HG03354 (cell line): Measurements from ENCODE around the gene IKZF5.
A peak's percentile ranks its signal among the peaks of the same experiment; 100 is the strongest.

Experiments
- ATAC-seq: cut with Tn5 transposase; IDR thresholded peaks from one replicate; pipeline ENCODE4 v1.9.1; 2021; ENCODE audit warnings: mild to moderate bottlenecking; ENCODE audit not compliant: unreplicated experiment, poor library complexity, severe bottlenecking

IKZF5 gene

GRCh38 chr10:123008355-123009104 is at the start of gene IKZF5, which contains the start of gene ACADSB:
TSS of gene IKZF5 (minus strand) at chr10:123008795. CDS start at chr10:122998625, 10,170 bp downstream.
TSS of gene ACADSB (plus strand) at chr10:123009006. CDS start at chr10:123009030, 24 bp downstream.
- peak; percentile 83 for ATAC-seq

GRCh38 chr10:123057968-123058367 is 49.4 kb upstream of the IKZF5 start:
- no peak for ATAC-seq

- peak; percentile 65 for ATAC-seq
Observed at GRCh38 chr10:123045961-123046731, 37.6 kb upstream of the IKZF5 start.

DNA sequence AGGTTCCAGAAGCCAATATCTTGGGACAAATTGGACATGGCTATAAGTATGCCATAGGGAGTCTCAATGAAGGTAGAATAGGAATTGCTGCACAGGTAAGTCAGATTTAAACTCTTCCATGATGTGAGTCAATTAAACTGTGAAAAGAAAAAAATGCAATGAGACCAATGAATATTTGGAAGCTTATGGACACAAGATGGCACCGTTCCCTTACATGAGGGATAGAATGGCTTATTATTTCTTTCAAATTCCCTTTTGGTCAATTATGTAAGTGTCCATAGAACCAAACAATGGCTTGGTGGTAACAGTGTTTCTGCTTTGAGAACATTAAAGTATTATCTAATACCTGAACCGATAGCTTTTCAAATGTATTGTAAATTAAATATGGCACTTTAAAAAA is 35.8 kb upstream of the IKZF5 start:
- ATAC-seq: no peak

DNA sequence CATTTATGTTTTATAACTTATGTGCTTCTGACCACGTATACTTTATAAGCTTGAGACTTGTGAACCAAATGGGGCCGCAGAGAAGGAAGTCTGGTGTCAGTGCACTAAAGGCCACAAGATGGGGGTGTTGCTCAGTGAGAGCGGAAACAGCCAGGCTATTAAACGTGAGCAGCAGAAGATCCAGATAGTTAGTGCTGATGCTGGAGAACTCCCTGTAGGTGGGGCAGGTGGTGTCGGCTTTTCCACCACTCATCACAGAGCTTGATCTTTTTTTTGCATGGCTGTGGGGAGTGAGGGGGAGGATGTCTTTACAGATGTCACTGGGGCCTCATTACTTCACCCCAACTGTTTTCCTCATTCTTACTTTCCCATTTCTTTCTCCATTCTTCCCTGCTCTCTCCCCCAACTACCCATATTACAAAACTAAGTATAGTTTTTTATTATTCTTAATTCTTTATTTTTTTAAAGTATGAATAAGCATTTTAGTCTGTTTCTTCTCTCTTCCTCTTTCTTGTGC is 34.9 kb upstream of the IKZF5 start:
- peak; percentile 79 for ATAC-seq

GRCh38 chr10:123042708-123043408 is 34.3 kb upstream of the IKZF5 start:
- ATAC-seq: no peak

GRCh38 chr10:123039632-123039930 is 31.0 kb upstream of the IKZF5 start:
- no peak for ATAC-seq

- peak; percentile 47 for ATAC-seq
Observed at GRCh38 chr10:123038782-123039631, 30.4 kb upstream of the IKZF5 start.

- ATAC-seq: no peak
Observed at GRCh38 chr10:123035467-123036086, 27.0 kb upstream of the IKZF5 start.

- no peak for ATAC-seq
Observed at GRCh38 chr10:123034332-123034731, 25.7 kb upstream of the IKZF5 start.

DNA sequence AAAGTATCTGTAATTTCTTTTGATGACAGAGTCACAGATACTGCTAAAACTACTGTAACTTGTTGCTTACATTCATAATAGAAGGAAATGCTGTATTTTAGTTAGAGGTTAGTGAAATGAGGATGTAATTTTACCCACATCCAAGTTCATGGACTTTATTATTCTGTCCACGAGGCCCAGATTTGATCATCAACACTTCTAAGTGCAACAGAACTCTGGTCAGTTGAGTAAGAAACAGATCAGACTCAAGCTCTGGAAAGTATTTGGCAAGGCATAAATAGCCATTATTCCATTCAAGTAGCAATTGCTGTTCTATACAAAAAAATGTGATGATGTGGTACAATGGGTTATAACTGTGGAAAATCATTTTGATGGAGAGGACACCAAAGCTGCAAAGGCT is 22.5 kb upstream of the IKZF5 start:
- ATAC-seq: no peak

DNA sequence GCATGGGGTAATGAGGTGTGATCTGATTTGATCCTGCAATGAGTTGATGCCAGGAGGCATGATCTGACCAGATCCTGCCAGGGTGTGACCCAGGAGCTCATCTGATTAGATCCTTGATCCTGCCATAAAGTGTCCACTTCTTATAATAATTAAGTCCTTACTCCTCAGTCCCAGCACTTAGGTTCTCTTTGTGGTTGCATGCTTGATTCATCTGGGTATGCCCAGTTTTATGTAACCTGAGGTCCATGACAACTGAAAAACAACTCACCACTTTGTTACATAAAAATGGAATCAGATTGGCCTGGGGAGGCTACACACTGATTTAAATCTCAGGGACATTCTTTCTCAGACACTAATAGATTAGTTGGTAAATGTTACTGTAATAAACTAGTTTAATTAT is 19.3 kb upstream of the IKZF5 start:
- no peak for ATAC-seq

GRCh38 chr10:123026302-123026701 is 17.7 kb upstream of the IKZF5 start:
- no peak for ATAC-seq

DNA sequence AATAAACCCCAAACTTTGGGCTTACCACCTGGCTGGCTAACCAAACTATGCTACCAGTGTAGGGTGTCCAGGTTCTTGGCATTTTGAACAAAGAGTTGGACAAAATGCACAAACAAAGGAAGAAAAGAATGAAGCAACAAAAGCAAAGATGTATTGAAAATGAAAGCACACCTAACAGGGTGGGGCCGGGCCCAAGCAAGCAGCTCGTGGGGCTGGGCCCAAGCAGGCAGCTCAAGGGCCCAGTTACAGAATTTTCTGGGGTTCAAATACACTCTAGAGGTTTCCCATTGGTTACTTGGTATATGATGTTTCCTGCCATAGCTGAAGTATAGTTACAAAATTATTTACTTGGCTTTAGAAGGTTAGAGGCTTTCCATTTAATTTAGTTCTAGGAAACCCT is 15.9 kb upstream of the IKZF5 start:
- no peak for ATAC-seq

- no peak for ATAC-seq
Observed at GRCh38 chr10:123021517-123021916, 12.9 kb upstream of the IKZF5 start.

GRCh38 chr10:123019941-123020703 is 11.5 kb upstream of the IKZF5 start:
- no peak for ATAC-seq

GRCh38 chr10:123019264-123019663 is 10.7 kb upstream of the IKZF5 start:
- no peak for ATAC-seq

GRCh38 chr10:123018531-123018930 is 9.9 kb upstream of the IKZF5 start:
- ATAC-seq: no peak
